B cell (primary cell): ENCODE measurements around the gene SAMD3.

Experiments
- CTCF ChIP-seq: fragments of 200-600 bp; IDR thresholded peaks from one replicate; pipeline ENCODE4 v1.8.0; 2022; ENCODE audit warnings: antibody characterized with exemption, mild to moderate bottlenecking
- EZH2 ChIP-seq: IDR thresholded peaks from 2 replicates; pipeline ENCODE4 v1.6.1; 2012; ENCODE audit warnings: borderline replicate concordance, low read depth, mild to moderate bottlenecking, moderate library complexity, low read length; ENCODE audit not compliant: insufficient read depth, poor library complexity, severe bottlenecking

- no peak for TF ChIP-seq EZH2
- no peak for TF ChIP-seq CTCF
Observed at GRCh38 chr6:130098317-130098716, 124.4 kb downstream of the SAMD3 start.
